ENCODE results near the gene STRN. TPM values are rescaled to one million over a fixed set of nuclear protein-coding genes. Genes with fewer than 3 reads are reported as not detected.
A peak's percentile ranks its signal among the peaks of the same experiment; 100 is the strongest.

Gene STRN
- total and polyA plus RNA-seq, 10 of the 15 experiments (the other 5 are each of a cell fraction or from before 2014, with no cell fraction given) = 1.00 to 19.2 (median 9.1) TPM

DNA sequence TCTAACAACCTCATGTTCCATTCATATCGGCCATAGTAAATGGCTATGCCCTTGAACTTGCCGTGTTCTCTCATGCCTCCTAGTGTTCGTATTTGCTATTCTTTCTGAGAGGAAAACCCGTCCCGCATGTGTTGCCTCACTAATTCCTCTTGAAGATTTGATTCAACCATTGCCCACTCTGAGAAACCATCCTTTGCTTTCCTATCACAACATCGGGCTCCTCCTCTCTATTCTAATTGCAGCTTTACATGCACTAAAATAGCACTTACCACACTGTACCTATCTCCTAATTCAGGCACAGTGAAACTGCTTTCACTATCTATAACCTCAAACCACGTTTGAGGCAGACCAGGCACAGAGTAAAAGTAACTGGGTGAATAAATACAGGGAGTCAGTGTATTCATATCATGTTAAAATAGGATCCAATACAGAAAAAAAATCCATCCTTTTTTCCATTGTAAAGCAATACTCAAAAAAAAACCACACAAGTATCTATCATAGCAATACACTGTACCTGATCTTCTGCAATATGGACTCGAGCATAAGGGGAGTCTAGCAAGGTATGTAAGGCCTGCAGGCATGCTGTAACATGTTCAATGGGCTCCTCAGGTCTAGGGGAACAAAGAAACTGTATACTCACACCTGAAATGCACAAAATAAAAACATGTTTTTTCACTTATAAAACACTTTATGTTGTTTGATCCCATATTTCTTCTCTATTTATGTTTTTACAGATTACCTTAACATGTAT lies 39.0 kb upstream of the STRN start (continued):
- TF ChIP-seq MEF2A (IDR thresholded peaks at IDR 0.05; ENCODE audit: insufficient read depth, low read depth, low read length) = peak; percentile 98
- TF ChIP-seq RUNX3 (IDR thresholded peaks at IDR 0.05; ENCODE audit: low read length) = peak; percentile 98
- TF ChIP-seq, protein P1, sequence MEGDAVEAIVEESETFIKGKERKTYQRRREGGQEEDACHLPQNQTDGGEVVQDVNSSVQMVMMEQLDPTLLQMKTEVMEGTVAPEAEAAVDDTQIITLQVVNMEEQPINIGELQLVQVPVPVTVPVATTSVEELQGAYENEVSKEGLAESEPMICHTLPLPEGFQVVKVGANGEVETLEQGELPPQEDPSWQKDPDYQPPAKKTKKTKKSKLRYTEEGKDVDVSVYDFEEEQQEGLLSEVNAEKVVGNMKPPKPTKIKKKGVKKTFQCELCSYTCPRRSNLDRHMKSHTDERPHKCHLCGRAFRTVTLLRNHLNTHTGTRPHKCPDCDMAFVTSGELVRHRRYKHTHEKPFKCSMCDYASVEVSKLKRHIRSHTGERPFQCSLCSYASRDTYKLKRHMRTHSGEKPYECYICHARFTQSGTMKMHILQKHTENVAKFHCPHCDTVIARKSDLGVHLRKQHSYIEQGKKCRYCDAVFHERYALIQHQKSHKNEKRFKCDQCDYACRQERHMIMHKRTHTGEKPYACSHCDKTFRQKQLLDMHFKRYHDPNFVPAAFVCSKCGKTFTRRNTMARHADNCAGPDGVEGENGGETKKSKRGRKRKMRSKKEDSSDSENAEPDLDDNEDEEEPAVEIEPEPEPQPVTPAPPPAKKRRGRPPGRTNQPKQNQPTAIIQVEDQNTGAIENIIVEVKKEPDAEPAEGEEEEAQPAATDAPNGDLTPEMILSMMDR (IDR thresholded peaks at IDR 0.05 in 2 of 3, conservative IDR thresholded peaks at IDR 0.05 in 1 of 3; ENCODE audit: control insufficient read depth in 2 of 3, extremely low read depth in 1 of 3, insufficient read depth in 1 of 3, low read depth in 3 of 3, low read length in 3 of 3) = peak; percentile 55 to 63 (median 60); a peak in 5 of 6 replicates
- no peak for TF ChIP-seq STAT3 (IDR thresholded peaks at IDR 0.05; ENCODE audit: low read depth, low read length)
- no peak for TF ChIP-seq HCFC1 (IDR thresholded peaks at IDR 0.05; ENCODE audit: low read length)
- TF ChIP-seq ZBED1 (IDR thresholded peaks at IDR 0.05; ENCODE audit: borderline replicate concordance) = peak; percentile 83; the same call in 1 of the 2 replicates
- TF ChIP-seq, protein P2, sequence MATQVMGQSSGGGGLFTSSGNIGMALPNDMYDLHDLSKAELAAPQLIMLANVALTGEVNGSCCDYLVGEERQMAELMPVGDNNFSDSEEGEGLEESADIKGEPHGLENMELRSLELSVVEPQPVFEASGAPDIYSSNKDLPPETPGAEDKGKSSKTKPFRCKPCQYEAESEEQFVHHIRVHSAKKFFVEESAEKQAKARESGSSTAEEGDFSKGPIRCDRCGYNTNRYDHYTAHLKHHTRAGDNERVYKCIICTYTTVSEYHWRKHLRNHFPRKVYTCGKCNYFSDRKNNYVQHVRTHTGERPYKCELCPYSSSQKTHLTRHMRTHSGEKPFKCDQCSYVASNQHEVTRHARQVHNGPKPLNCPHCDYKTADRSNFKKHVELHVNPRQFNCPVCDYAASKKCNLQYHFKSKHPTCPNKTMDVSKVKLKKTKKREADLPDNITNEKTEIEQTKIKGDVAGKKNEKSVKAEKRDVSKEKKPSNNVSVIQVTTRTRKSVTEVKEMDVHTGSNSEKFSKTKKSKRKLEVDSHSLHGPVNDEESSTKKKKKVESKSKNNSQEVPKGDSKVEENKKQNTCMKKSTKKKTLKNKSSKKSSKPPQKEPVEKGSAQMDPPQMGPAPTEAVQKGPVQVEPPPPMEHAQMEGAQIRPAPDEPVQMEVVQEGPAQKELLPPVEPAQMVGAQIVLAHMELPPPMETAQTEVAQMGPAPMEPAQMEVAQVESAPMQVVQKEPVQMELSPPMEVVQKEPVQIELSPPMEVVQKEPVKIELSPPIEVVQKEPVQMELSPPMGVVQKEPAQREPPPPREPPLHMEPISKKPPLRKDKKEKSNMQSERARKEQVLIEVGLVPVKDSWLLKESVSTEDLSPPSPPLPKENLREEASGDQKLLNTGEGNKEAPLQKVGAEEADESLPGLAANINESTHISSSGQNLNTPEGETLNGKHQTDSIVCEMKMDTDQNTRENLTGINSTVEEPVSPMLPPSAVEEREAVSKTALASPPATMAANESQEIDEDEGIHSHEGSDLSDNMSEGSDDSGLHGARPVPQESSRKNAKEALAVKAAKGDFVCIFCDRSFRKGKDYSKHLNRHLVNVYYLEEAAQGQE (IDR thresholded peaks at IDR 0.05; ENCODE audit: low read depth, low read length) = no peak
- TF ChIP-seq ZZZ3 (IDR thresholded peaks at IDR 0.05; ENCODE audit: control insufficient read depth, insufficient read length, low read depth) = no peak
- no peak for TF ChIP-seq MYB (IDR thresholded peaks at IDR 0.05; ENCODE audit: borderline replicate concordance, low read depth, low read length)
- peak; percentile 95 for TF ChIP-seq MEF2B (IDR thresholded peaks at IDR 0.05; ENCODE audit: partially characterized antibody, poor library complexity, severe bottlenecking)
- TF ChIP-seq BACH1 (IDR thresholded peaks at IDR 0.05; ENCODE audit: borderline replicate concordance) = no peak
- TF ChIP-seq KAT2A (conservative IDR thresholded peaks at IDR 0.05; ENCODE audit: control insufficient read depth, low read depth, low read length) = no peak
- TF ChIP-seq, protein P3, sequence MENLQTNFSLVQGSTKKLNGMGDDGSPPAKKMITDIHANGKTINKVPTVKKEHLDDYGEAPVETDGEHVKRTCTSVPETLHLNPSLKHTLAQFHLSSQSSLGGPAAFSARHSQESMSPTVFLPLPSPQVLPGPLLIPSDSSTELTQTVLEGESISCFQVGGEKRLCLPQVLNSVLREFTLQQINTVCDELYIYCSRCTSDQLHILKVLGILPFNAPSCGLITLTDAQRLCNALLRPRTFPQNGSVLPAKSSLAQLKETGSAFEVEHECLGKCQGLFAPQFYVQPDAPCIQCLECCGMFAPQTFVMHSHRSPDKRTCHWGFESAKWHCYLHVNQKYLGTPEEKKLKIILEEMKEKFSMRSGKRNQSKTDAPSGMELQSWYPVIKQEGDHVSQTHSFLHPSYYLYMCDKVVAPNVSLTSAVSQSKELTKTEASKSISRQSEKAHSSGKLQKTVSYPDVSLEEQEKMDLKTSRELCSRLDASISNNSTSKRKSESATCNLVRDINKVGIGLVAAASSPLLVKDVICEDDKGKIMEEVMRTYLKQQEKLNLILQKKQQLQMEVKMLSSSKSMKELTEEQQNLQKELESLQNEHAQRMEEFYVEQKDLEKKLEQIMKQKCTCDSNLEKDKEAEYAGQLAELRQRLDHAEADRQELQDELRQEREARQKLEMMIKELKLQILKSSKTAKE (IDR thresholded peaks at IDR 0.05; ENCODE audit: low read depth, poor library complexity, severe bottlenecking) = peak; percentile 34
- TF ChIP-seq NR2F1 (conservative IDR thresholded peaks at IDR 0.05) = peak; percentile 56; the same call in 1 of the 2 replicates
- TF ChIP-seq TARDBP (IDR thresholded peaks at IDR 0.05; ENCODE audit: borderline replicate concordance) = no peak
- peak; percentile 58 to 64; a peak in 3 of 4 replicates for TF ChIP-seq IKZF2 (IDR thresholded peaks at IDR 0.05)
- no peak for TF ChIP-seq RELA (IDR thresholded peaks at IDR 0.05; ENCODE audit: borderline replicate concordance, partially characterized antibody)
- peak; percentile 92 for TF ChIP-seq ZNF217 (IDR thresholded peaks at IDR 0.05)
- TF ChIP-seq BHLHE40 (IDR thresholded peaks at IDR 0.05; ENCODE audit: borderline replicate concordance in 1 of 2, low read depth in 2 of 2, low read length in 1 of 2) = peak; percentile 53 to 64; a peak in 2 of 4 replicates
- TF ChIP-seq KLF5 (IDR thresholded peaks at IDR 0.05; ENCODE audit: partially characterized antibody) = no peak
- TF ChIP-seq EP300 (IDR thresholded peaks at IDR 0.05; ENCODE audit: borderline replicate concordance in 1 of 2, control insufficient read depth in 1 of 2, low read depth in 2 of 2, low read length in 2 of 2) = peak in 1 of 2 experiments; percentile 51; a peak in 2 of 4 replicates
- peak; percentile 50 for TF ChIP-seq BCL11A (IDR thresholded peaks at IDR 0.05; ENCODE audit: low read depth, low read length)
- no peak for TF ChIP-seq CHD4 (IDR thresholded peaks at IDR 0.05)

Measured in GM12878 (cell line).